Measurements from ENCODE around the gene GPR155. TPM values are rescaled to one million over a fixed set of nuclear protein-coding genes. Genes with fewer than 3 reads are reported as not detected.

GPR155 gene
- total RNA-seq, 1 donor from 2014 or later, result 0.37 TPM

DNA sequence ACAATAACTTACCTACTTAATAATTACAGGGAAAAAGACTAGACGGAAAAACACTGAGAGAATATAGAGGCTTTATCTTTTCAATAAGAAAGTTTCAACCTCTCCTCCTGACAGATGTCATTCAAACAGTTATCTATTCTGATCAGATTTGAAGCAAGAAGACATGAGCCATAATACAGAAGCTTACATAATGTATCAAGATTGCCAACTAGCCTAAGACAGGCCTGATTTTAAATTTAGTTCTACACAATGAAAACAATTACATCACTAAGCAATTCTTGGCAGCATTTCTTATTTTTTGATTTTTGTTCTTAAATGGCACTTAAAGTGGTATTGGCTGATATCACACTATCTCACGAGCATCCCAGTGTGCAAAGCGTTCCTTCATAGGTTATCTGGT is 41.6 kb downstream of the GPR155 start:
- H3K9me3 ChIP-seq (ENCODE audit: low read depth), result no peaks in the 10 kb centered on the region
- H3K4me3 Mint-ChIP-seq, result no peak overlapping the region

DNA sequence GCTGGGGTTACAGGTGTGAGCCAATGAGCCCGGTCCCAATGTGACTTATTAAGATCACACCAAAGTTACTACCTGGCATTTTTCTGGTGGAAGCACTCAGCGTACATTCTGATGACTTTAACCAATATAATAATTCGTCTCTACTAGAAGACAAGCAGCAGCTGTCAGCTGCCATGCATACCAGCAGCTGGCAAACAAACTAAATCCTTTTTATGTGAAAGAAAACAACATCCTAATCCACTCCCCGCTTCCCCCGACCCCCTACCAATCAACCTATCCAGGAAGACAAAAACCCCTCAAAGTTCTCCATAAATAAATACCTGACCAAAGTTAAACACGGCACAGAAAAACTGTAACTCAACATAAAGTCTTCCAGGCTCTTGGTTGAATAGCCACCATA is 42.1 kb downstream of the GPR155 start:
- no peak overlapping the region for H2AFZ ChIP-seq (replicated peaks)
- no peak overlapping the region for H3K9ac ChIP-seq
- Mint-ChIP-seq H3K4me1 (peaks cover 6% of the 10 kb centered on the region), H3K27me3 (ENCODE audit: insufficient read depth, low read depth) (no peaks in the 10 kb centered on the region), H3K36me3 (no peaks in the 10 kb centered on the region), H3K27ac (no peak overlapping the region), H3K4me3 (no peak overlapping the region), H3K9me3 (no peaks in the 10 kb centered on the region)
- TF ChIP-seq EZH2 (IDR thresholded peaks at IDR 0.05) (no peak), EZH2phosphoT487 (IDR thresholded peaks at IDR 0.05) (no peak)
- TF ChIP-seq, protein P1, sequence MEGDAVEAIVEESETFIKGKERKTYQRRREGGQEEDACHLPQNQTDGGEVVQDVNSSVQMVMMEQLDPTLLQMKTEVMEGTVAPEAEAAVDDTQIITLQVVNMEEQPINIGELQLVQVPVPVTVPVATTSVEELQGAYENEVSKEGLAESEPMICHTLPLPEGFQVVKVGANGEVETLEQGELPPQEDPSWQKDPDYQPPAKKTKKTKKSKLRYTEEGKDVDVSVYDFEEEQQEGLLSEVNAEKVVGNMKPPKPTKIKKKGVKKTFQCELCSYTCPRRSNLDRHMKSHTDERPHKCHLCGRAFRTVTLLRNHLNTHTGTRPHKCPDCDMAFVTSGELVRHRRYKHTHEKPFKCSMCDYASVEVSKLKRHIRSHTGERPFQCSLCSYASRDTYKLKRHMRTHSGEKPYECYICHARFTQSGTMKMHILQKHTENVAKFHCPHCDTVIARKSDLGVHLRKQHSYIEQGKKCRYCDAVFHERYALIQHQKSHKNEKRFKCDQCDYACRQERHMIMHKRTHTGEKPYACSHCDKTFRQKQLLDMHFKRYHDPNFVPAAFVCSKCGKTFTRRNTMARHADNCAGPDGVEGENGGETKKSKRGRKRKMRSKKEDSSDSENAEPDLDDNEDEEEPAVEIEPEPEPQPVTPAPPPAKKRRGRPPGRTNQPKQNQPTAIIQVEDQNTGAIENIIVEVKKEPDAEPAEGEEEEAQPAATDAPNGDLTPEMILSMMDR (IDR thresholded peaks at IDR 0.05), result no peak
- no peaks in the 10 kb centered on the region for H4K20me1 ChIP-seq (ENCODE audit: low read depth)
- no peaks in the 10 kb centered on the region for H3F3A ChIP-seq (ENCODE audit: low read depth)
- H3K27ac ChIP-seq, result peak overlapping the region; percentile 64
- H3K27me3 ChIP-seq, result no peaks in the 10 kb centered on the region
- peaks cover 10% of the 10 kb centered on the region for H3K4me1 ChIP-seq
- H3K9me3 ChIP-seq (ENCODE audit: low read depth), result no peaks in the 10 kb centered on the region
- no peak overlapping the region for H3K4me3 ChIP-seq
- H3K4me2 ChIP-seq, result peak overlapping the region; percentile 53
- no peaks in the 10 kb centered on the region for H3K79me2 ChIP-seq (ENCODE audit: low read depth)
- H3K36me3 ChIP-seq, result no peaks in the 10 kb centered on the region
- peak; percentile 42 for DNase-seq (ENCODE audit: low spot score)

More for the DNA sequence above, 41.6 kb downstream of the GPR155 start:
- H3K36me3 ChIP-seq, result no peaks in the 10 kb centered on the region
- no peaks in the 10 kb centered on the region for H4K20me1 ChIP-seq (ENCODE audit: low read depth)
- peak overlapping the region; percentile 64 for H3K27ac ChIP-seq
- H3F3A ChIP-seq (ENCODE audit: low read depth), result no peaks in the 10 kb centered on the region
- H3K27me3 ChIP-seq, result no peaks in the 10 kb centered on the region
- H3K4me1 Mint-ChIP-seq, result peaks cover 6% of the 10 kb centered on the region
- peaks cover 10% of the 10 kb centered on the region for H3K4me1 ChIP-seq
- no peaks in the 10 kb centered on the region for H3K79me2 ChIP-seq (ENCODE audit: low read depth)
- H3K27ac Mint-ChIP-seq, result no peak overlapping the region
- no peaks in the 10 kb centered on the region for H3K9me3 Mint-ChIP-seq
- H3K4me3 ChIP-seq, result no peak overlapping the region
- H3K9ac ChIP-seq, result no peak overlapping the region
- no peaks in the 10 kb centered on the region for H3K36me3 Mint-ChIP-seq
- H3K4me2 ChIP-seq, result peak overlapping the region; percentile 53
- no peaks in the 10 kb centered on the region for H3K27me3 Mint-ChIP-seq (ENCODE audit: insufficient read depth, low read depth)
- no peak overlapping the region for H2AFZ ChIP-seq (replicated peaks)
- DNase-seq (ENCODE audit: low spot score), result no peak
- TF ChIP-seq, protein P1 (IDR thresholded peaks at IDR 0.05), result no peak
- TF ChIP-seq EZH2 (IDR thresholded peaks at IDR 0.05), result no peak
- no peak for TF ChIP-seq EZH2phosphoT487 (IDR thresholded peaks at IDR 0.05)

DNA sequence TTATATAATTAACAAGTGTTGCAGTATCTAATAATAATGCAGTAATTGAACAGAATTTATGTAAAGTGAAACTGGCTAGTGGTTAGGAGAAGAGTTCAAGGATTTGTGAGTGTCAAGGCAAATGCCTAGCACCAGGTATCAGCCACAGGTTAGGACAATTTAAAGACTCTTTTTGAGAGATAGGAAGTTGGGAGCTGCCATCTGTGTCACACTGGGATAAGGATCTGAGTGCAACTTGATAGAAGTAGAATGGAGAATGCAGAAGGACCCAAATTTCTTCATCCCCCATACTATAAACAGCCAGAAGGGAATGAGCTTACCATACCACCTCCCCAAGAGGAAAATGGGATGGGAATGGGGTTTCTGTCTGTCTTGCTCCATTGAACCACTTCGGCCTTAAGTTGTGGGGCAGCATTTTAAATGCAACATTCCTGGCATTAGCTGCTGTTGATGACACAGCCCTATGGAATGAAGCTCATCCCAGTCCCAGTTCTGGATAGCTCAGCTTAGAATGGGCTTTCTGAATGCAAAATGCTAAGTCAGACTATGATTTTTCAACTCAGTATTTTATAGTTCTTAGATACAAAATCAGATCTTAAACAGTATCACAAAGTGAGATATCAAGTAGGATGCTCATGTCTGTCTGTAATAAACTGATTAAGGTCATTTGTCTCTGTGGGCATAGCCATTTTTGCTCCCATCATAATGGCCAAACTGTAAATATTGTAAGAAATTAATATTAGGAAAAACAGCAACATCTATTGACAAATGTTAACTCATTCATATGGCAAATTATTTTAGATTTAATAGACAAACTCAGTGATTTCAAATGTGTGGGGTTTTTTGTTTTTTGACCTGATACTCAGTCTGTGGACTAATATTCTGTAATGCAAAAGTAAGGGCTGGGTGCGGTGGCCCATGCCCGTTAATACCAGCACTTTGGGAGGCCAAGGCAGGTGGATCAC is 44.0 kb downstream of the GPR155 start:
- Histone ChIP-seq H3K9me3 (ENCODE audit: low read depth) (no peaks in the 10 kb centered on the region), H3K36me3 (no peaks in the 10 kb centered on the region), H4K20me1 (ENCODE audit: low read depth) (no peaks in the 10 kb centered on the region), H3K4me3 (no peak overlapping the region), H3F3A (ENCODE audit: low read depth) (no peaks in the 10 kb centered on the region), H3K27ac (no peak overlapping the region), H3K27me3 (no peaks in the 10 kb centered on the region), H3K4me2 (no peak overlapping the region), H3K79me2 (ENCODE audit: low read depth) (no peaks in the 10 kb centered on the region), H2AFZ (replicated peaks) (no peak overlapping the region), H3K9ac (no peak overlapping the region), H3K4me1 (peaks cover 10% of the 10 kb centered on the region)
- peak; percentile 2 for DNase-seq (ENCODE audit: low spot score)
- TF ChIP-seq, protein P1 (IDR thresholded peaks at IDR 0.05), result no peak
- TF ChIP-seq EZH2phosphoT487 (IDR thresholded peaks at IDR 0.05) (no peak), EZH2 (IDR thresholded peaks at IDR 0.05) (no peak)
- Mint-ChIP-seq H3K36me3 (no peaks in the 10 kb centered on the region), H3K9me3 (no peaks in the 10 kb centered on the region), H3K27ac (no peak overlapping the region), H3K4me3 (no peak overlapping the region), H3K27me3 (ENCODE audit: insufficient read depth, low read depth) (no peaks in the 10 kb centered on the region), H3K4me1 (peaks cover 6% of the 10 kb centered on the region)

All from neural progenitor cell (in vitro differentiated cells).